Measurements from ENCODE around the gene PDIA6. TPM values are rescaled to one million over a fixed set of nuclear protein-coding genes. Genes with fewer than 3 reads are reported as not detected.

The PDIA6 gene
- total RNA-seq, 1 donor from 2014 or later, result 109 TPM

GRCh38 chr2:10771786-10772185, 40.8 kb downstream of the PDIA6 start:
- ChIA-PET POLR2A (no interaction called here), CTCF (no interaction called here)
- TF ChIP-seq CTCF (IDR thresholded peaks at IDR 0.05), result no peak
- Mint-ChIP-seq H3K4me1 (no peaks in the 10 kb centered on the region), H3K27ac (no peak overlapping the region), H3K36me3 (ENCODE audit: low read depth) (no peaks in the 10 kb centered on the region), H3K9me3 (no peaks in the 10 kb centered on the region), H3K27me3 (no peaks in the 10 kb centered on the region), H3K4me3 (no peak overlapping the region)
- DNase-seq (no peak), ATAC-seq (ENCODE audit: low read depth) (no peak)
- intact Hi-C loops (cut with micrococcal nuclease), result no loop called here

- H3K27me3 Mint-ChIP-seq, result no peaks in the 10 kb centered on the region
- no peak for TF ChIP-seq CTCF (IDR thresholded peaks at IDR 0.05)
- intact Hi-C loops (cut with micrococcal nuclease), result no loop called here
- H3K9me3 Mint-ChIP-seq, result no peaks in the 10 kb centered on the region
- no peak overlapping the region for H3K27ac Mint-ChIP-seq
- no peaks in the 10 kb centered on the region for H3K36me3 Mint-ChIP-seq (ENCODE audit: low read depth)
- ChIA-PET POLR2A (no interaction called here), CTCF (no interaction called here)
- no peaks in the 10 kb centered on the region for H3K4me1 Mint-ChIP-seq
- ATAC-seq (ENCODE audit: low read depth) (no peak), DNase-seq (no peak)
- H3K4me3 Mint-ChIP-seq, result no peak overlapping the region
These were observed 41.4 kb downstream of the PDIA6 start for GRCh38 chr2:10770956-10771750.

- Mint-ChIP-seq H3K9me3 (no peaks in the 10 kb centered on the region), H3K27me3 (no peaks in the 10 kb centered on the region), H3K27ac (no peak overlapping the region), H3K4me1 (peaks cover 11% of the 10 kb centered on the region), H3K4me3 (no peak overlapping the region), H3K36me3 (ENCODE audit: low read depth) (no peaks in the 10 kb centered on the region)
- POLR2A ChIA-PET, result no interaction called here
- CTCF ChIA-PET, result no interaction called here
- TF ChIP-seq CTCF (IDR thresholded peaks at IDR 0.05), result no peak
- no peak for ATAC-seq (ENCODE audit: low read depth)
- no peak for DNase-seq
- intact Hi-C loops (cut with micrococcal nuclease), result no loop called here
These were observed 44.5 kb downstream of the PDIA6 start for GRCh38 chr2:10768063-10768507.

GRCh38 chr2:10765914-10766313, 46.7 kb downstream of the PDIA6 start:
- POLR2A ChIA-PET, result no interaction called here
- intact Hi-C loops (cut with micrococcal nuclease), result no loop called here
- no peak overlapping the region for H3K4me3 Mint-ChIP-seq
- no peaks in the 10 kb centered on the region for H3K36me3 Mint-ChIP-seq (ENCODE audit: low read depth)
- CTCF ChIA-PET, result interaction anchor here (0.8 kb wide), 1 partner anchor 70 kb away, joined by 4 read pairs; no protein-coding TSS in a partner anchor
- ATAC-seq (ENCODE audit: low read depth) (no peak), DNase-seq (no peak)
- H3K27me3 Mint-ChIP-seq, result no peaks in the 10 kb centered on the region
- H3K4me1 Mint-ChIP-seq, result peaks cover 12% of the 10 kb centered on the region
- no peak overlapping the region for H3K27ac Mint-ChIP-seq
- TF ChIP-seq CTCF (IDR thresholded peaks at IDR 0.05), result no peak
- no peaks in the 10 kb centered on the region for H3K9me3 Mint-ChIP-seq

GRCh38 chr2:10765461-10765860, 47.1 kb downstream of the PDIA6 start:
- Mint-ChIP-seq H3K36me3 (ENCODE audit: low read depth) (no peaks in the 10 kb centered on the region), H3K27me3 (no peaks in the 10 kb centered on the region), H3K4me1 (peaks cover 12% of the 10 kb centered on the region), H3K9me3 (no peaks in the 10 kb centered on the region), H3K27ac (no peak overlapping the region), H3K4me3 (no peak overlapping the region)
- POLR2A ChIA-PET, result no interaction called here
- ATAC-seq (ENCODE audit: low read depth), result no peak
- intact Hi-C loops (cut with micrococcal nuclease), result no loop called here
- CTCF ChIA-PET, result interaction anchor here (0.7 to 0.8 kb wide), 2 partner anchors 65 to 70 kb away, joined by 3 to 4 read pairs; no protein-coding TSS in a partner anchor
- no peak for DNase-seq
- no peak for TF ChIP-seq CTCF (IDR thresholded peaks at IDR 0.05)

Measured in activated B cell treated with CpG ODN at 0.5 μM for 24 hours (primary cell).